HG03521 (cell line): ENCODE results near the gene ZNG1F.
A peak's percentile ranks its signal among the peaks of the same experiment; 100 is the strongest.
"Not testable (repeated sequence)": the region's sequence is repeated elsewhere in the genome, so short reads cannot be mapped to it uniquely, and the experiment has no call there.

ENCODE experiments used
- ATAC-seq: cut with Tn5 transposase; IDR thresholded peaks from one replicate; pipeline ENCODE4 v1.9.1; 2021; ENCODE audit warnings: mild to moderate bottlenecking, moderate library complexity; ENCODE audit not compliant: unreplicated experiment

The ZNG1F gene

GRCh38 chr9:41123812-41124211 lies 65.3 kb downstream of the ZNG1F start:
- not testable (repeated sequence) for ATAC-seq

GRCh38 chr9:41123396-41123795 lies 65.7 kb downstream of the ZNG1F start:
- ATAC-seq, result not testable (repeated sequence)

- not testable (repeated sequence) for ATAC-seq
Measured at GRCh38 chr9:41120696-41121095, 68.4 kb downstream of the ZNG1F start.

GRCh38 chr9:41119719-41120118 lies 69.4 kb downstream of the ZNG1F start:
- not testable (repeated sequence) for ATAC-seq

DNA sequence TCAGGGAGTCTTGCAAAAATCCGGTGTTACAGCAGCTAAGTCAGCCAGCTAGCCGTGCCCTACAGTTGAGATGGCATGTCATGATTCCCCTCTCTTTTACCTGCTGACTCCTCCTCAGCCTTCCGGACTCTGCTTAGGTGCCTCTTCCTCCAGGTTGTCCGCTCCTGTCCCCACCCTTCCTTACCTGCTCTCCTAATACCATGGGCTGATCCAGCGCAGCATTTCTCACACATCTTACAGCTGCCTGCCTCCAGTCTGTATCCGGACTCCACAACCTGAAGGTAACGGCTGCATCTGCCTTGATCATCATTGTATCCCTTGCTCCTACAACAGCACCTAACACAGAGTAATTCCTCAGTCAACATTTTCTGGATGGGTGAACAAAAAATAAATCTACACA lies 69.8 kb downstream of the ZNG1F start:
- ATAC-seq, result not testable (repeated sequence)

- ATAC-seq, result not testable (repeated sequence)
Measured at GRCh38 chr9:41113348-41113747, 75.8 kb downstream of the ZNG1F start.

- not testable (repeated sequence) for ATAC-seq
Measured at GRCh38 chr9:41111414-41111813, 77.7 kb downstream of the ZNG1F start.

GRCh38 chr9:41110913-41111312 lies 78.2 kb downstream of the ZNG1F start:
- ATAC-seq, result not testable (repeated sequence)

DNA sequence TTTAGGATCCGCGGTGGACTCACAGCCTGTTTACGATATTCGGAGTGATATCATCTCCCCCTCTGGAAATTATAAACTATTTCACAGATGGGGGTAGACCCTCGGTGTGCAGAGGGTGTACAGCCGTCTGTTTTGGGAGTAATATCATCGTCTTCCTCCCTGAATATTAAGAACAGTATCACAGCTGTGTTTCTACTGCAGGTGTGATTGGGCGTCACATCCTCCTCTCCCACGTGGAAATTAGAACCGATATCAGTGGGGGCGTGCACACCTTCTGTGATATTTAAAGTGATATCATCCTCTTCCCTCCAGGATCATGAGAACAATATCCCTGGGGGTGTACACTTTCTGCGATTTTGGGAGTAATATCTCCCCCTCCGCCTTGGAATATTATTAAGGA lies 79.9 kb downstream of the ZNG1F start:
- ATAC-seq, result not testable (repeated sequence)

DNA sequence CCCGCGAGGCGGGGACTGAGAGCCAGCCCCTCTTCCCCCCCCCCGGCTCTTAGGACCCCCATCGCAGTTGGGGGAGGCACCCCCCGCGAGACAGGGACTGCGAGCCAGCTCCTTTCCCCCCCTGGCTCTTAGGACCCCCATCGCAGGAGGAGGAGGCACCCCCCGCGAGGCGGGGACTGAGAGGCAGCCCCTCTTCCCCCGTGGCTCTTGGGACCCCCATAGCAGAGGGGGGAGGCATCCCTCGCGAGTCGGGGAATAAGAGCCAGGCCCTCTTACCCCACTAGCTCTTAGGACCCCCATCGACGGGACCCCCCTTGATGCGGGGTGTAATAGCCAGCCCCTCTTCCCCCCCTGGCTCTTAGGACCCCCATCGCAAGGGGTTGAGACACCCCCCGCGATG lies 80.3 kb downstream of the ZNG1F start:
- not testable (repeated sequence) for ATAC-seq

GRCh38 chr9:41106472-41107116 lies 82.5 kb downstream of the ZNG1F start:
- not testable (repeated sequence) for ATAC-seq

GRCh38 chr9:41105557-41106253 lies 83.4 kb downstream of the ZNG1F start:
- ATAC-seq, result not testable (repeated sequence)

- ATAC-seq, result not testable (repeated sequence)
Measured at GRCh38 chr9:41104542-41104941, 84.6 kb downstream of the ZNG1F start.

- ATAC-seq, result not testable (repeated sequence)
Measured at GRCh38 chr9:41100508-41100907, 88.6 kb downstream of the ZNG1F start.

DNA sequence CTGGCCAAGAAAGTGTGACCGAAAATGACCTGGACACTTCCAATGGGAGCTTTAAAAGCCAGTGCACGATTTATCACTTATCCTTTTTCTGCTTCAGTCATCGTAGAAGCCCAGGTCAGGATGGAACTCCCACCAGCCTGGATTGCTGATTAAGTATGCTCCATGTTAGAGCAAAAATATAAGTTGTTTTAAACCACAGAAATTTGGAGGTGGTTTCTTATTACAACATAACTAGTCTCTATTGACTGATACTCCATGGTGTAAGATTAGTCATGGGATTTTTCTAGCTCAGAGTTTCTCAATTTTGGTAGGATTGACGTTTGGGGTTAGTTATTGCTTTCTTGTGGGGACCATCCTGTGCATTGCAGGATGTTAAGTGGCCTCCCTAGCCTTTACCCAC lies 90.4 kb downstream of the ZNG1F start:
- ATAC-seq, result not testable (repeated sequence)

- ATAC-seq, result not testable (repeated sequence)
Measured at GRCh38 chr9:41095060-41095459, 94.1 kb downstream of the ZNG1F start.

GRCh38 chr9:41094010-41094773 lies 94.9 kb downstream of the ZNG1F start:
- not testable (repeated sequence) for ATAC-seq

DNA sequence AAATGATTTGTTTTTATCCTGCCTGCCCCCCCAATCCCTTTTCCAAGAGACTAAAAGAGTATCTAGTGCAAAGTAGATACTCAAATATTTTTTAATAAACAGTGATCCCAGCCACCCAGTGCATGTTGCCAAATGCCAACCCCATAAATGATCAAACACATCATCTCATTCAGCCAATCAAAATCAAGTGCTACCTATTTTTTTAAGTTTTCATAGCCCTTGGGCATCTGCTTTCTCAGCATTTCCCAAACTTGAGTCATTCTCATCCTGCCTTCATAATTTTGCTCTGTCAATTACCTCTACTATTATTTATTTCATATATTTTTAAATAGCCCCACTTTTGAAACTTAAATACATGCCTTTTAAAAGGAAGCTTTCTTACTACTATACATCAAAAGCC lies 98.2 kb downstream of the ZNG1F start:
- ATAC-seq, result not testable (repeated sequence)

DNA sequence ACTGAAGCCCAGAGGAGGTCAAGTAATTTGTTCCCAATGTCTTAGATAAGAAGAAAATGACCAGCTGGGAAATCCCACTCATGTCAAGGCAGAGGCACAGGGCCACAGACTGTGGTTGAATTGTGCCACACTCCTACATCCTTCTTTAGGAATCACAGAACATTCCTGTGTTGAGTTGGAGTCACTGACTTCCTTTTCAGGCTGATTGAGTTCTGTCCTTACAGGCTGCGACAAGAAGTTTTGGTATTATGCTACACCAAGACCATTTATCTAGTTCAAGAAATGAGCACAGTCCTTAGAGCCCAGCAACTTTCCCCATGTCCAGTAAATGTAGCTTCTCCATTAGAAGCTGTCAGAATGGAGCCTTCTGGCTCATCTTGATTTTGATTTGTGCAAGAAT lies 98.7 kb downstream of the ZNG1F start:
- not testable (repeated sequence) for ATAC-seq

DNA sequence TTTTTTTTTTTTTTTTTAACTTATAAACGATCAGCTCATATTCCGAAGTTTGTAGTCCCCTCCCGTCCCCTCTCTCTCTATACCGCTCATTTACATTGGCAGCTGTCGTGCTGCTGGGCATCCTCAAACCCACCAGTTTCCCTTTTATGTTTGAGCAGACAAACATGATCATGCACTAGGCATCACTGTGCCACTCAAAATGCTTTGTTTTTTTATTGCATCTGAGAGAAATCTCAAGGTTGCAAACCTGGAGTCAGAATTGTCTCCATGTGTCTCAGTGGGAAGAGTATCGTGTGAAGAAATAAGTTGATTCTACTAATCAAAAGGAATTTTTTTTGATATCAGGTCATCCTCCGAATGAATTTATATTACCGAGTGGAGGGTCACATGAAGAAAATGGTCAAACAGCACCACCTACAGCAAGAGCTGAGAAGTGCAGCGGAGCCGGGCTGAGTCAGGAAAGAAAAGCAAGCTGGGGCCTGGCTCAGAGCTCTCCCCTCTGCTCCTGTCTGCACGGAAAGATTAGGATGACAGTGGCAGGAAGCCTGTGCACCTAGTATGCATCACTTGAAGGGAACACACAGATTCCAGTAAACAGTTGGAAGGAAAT lies 100.6 kb downstream of the ZNG1F start:
- ATAC-seq, result peak; percentile 70

DNA sequence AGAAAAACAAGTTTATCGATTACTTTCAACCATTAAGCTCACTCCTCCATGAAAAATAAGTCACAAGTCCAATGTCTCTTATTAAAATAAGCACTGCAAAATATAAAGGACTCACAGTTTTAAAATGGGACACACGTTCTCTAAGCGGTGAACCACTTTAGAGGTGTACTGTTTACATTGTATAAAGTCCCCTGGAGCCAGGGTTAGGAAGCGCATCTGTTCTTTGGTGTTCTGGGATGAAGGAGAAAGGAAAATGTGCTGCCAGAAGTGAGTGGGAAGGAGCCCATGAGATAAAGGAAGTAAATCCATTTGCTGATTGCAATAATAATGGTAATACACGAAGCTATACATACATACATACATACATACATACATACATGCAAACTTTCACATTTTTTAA lies 101.2 kb downstream of the ZNG1F start:
- ATAC-seq, result not testable (repeated sequence)
